Measurements from ENCODE around the gene BAHCC1.

The BAHCC1 gene

DNA sequence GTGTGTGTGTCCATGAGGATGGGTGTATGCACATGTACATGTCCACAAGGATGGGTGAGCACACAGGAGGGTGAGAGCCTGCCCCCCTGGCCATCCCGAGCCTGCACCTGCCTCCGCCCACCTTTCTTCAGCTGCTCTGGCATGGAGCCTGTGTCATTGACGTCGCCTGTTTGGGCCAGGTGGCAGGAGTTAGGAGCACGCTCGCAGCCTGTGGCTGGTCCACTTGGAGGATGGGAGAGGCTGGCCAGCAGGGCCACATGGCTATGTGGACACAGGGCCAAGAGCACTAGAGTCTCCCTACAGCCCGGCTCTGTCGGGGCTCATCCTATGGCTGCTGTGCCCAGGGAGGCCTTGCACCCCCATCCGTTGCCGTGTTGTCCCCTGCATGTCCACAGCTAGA is 21.4 kb downstream of the BAHCC1 start:
- no peak for DNase-seq (ENCODE audit: low spot score)
- TF ChIP-seq, protein P1, sequence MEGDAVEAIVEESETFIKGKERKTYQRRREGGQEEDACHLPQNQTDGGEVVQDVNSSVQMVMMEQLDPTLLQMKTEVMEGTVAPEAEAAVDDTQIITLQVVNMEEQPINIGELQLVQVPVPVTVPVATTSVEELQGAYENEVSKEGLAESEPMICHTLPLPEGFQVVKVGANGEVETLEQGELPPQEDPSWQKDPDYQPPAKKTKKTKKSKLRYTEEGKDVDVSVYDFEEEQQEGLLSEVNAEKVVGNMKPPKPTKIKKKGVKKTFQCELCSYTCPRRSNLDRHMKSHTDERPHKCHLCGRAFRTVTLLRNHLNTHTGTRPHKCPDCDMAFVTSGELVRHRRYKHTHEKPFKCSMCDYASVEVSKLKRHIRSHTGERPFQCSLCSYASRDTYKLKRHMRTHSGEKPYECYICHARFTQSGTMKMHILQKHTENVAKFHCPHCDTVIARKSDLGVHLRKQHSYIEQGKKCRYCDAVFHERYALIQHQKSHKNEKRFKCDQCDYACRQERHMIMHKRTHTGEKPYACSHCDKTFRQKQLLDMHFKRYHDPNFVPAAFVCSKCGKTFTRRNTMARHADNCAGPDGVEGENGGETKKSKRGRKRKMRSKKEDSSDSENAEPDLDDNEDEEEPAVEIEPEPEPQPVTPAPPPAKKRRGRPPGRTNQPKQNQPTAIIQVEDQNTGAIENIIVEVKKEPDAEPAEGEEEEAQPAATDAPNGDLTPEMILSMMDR (IDR thresholded peaks at IDR 0.05; ENCODE audit: extremely low read depth, insufficient read depth, missing control alignments), result no peak
- in situ Hi-C loops (cut with MboI; ENCODE audit: low pct_unique_long_range_greater_than_20kb, low sequenced_read_pairs, unreplicated experiment), result no loop called here

DNA sequence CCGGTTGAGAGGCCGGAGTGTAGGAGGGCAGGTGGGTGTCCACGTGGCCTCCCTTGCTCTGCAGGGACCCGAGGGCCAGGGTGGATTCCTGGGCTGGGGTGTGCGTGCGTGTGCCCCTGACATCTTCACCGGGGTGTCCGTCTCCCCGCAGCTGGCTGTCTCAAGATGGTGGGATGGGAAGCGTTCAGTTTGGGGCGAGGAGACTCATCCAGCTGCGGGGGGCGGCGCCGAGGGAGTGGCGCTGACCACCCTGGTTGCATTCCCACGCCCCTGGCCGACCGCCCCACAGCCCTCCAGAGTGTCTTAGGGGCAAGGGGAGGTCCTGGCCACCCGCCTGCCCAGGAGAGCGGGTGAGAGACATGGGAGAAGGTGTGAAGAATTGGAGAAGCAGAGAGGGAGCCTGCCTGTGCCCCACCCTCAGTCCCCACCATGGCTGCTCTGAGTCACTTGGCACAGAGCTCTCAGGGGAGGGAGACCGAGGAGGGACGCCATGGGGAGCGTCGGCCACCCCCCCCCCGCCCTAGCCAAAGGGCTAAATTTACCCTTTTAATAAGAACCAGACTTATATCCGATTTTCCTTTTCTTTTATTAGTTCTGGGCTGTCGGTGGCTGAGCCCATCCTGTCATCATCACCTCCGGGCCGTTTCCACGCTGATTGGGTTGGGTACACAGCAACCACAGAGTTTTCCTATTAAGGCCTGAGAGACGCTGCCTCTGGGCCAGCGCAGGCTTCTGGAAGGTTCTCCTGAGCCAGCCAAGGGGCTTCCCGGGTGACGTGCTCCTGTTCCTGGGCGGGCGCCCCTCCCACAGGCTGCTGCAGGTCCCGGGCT is 22.0 kb downstream of the BAHCC1 start:
- in situ Hi-C loops (cut with MboI; ENCODE audit: low pct_unique_long_range_greater_than_20kb, low sequenced_read_pairs, unreplicated experiment), result no loop called here
- TF ChIP-seq, protein P1 (IDR thresholded peaks at IDR 0.05; ENCODE audit: extremely low read depth, insufficient read depth, missing control alignments), result no peak
- no peak for DNase-seq (ENCODE audit: low spot score)

DNA sequence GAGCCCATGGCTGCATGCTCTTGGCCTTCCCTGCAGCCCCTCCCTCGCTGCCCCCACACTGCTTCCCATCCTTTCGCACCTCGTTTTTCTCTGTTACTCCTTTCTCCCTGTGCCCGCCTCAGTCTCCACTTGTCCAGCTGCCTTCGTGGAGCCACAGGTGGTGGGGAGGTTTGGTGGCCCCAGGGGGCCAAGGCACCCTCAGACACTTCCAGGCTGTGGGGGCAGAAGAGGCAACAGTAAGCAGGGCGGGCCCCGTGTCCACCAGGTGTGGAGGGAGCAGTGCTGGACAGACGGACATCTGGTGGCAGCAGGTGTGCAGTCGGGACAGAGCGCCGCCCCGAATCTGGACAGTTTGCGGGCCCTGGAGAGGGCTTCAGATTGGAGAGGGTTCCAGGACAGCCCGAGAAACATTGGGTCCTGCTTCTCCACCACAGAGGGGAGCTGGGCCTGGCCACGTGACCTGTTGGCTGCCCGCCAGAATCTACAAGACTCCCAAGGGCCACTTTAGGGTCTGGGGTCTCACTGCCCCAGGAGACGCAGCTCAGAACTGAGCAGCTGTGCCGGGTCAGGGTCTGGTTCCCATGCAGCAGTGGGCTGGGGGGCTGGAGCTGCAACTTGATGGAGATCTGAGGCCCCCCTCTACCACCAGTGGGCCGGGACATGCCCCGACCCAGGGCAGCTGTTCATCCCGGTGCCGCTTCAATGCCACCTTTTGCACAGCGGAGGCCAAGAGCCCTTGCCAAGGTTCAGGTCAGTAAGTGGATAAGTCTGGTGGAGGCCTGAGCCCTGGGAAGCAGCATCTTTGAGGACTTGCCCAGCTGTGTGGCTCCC is 22.8 kb downstream of the BAHCC1 start:
- no peak for DNase-seq (ENCODE audit: low spot score)
- in situ Hi-C loops (cut with MboI; ENCODE audit: low pct_unique_long_range_greater_than_20kb, low sequenced_read_pairs, unreplicated experiment), result no loop called here
- TF ChIP-seq, protein P1 (IDR thresholded peaks at IDR 0.05; ENCODE audit: extremely low read depth, insufficient read depth, missing control alignments), result no peak

DNA sequence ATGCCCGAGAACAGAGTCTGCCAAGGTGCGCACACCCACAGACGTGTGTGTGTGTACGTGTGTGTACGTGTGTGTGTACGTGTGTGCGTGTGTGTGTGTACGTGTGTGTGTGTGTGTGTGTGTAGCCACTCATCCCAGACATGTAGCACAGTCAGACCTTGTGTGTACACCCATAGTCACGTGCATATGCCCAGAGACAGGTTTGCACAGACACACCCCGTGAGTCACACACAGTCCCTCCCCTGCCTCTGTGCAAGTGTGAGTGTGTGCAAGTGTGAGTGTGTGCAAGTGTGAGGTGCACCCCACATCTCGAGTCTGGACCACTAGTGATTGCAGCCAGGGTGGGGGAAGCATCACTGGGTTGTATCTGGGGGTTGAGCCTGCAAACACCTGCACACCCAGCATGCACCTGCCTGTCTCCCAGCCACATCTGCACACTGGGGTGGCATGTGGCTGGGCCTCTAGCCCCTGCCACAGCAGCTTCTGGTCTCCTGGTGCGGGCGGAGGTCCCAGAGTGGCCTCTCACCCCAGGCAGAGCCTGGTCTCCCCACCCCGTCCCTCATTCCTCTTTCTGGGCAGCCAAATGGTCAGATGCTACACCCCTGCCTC is 23.6 kb downstream of the BAHCC1 start:
- DNase-seq (ENCODE audit: low spot score), result no peak
- TF ChIP-seq, protein P1 (IDR thresholded peaks at IDR 0.05; ENCODE audit: extremely low read depth, insufficient read depth, missing control alignments), result no peak
- in situ Hi-C loops (cut with MboI; ENCODE audit: low pct_unique_long_range_greater_than_20kb, low sequenced_read_pairs, unreplicated experiment), result no loop called here

DNA sequence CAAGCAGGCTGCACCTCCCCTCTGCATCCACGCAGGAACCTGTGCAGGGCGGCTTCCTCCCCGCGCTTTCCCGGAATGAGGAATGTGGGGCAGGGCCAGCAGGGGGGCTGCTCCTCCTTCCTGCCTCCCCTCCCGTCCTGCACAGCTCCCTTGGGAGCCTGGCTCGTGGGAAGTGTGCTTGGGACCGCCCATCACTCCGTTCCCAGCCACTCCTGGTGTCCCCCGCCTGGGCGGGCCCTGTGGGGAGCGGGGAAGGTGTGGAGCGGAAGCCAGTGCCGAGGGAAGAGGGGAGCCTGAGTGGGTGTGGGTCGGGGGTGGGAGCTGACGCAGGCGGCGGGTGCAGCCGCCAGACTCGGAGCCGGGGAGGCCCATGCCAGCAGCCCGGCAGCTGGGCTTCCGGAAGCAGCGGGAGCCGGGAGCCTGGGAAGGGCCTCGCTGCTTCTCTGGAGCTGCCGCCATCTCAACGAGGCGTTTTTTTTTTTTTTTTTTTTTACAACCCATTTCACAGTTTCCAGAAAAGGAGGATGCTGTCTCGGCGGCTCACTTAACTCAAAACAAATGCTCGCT is 24.1 kb downstream of the BAHCC1 start:
- TF ChIP-seq, protein P1 (IDR thresholded peaks at IDR 0.05; ENCODE audit: extremely low read depth, insufficient read depth, missing control alignments), result no peak
- no peak for DNase-seq (ENCODE audit: low spot score)
- in situ Hi-C loops (cut with MboI; ENCODE audit: low pct_unique_long_range_greater_than_20kb, low sequenced_read_pairs, unreplicated experiment), result no loop called here

All from GM13977 (cell line).